Measurements from ENCODE around the gene RUNX3.

DNA sequence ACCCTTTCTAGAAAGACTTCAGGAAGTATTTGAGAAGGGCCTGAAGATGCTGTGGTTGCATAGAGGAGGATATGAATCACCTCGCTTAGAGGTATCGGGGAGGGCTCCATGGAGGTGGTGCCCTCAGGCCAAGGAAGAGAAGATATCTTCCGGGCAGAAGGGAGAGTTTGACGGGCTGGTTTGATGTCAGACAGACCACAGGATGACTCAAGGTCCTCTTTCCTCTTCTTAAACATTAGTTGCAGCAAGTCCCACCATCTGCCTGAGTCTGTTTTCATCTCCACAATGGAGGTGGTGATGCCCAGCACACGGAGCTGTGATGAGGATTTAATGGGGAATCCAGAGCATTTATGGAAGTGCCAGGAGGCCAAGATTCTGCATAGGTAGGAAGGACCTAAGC lies 25.1 kb upstream of the RUNX3 start:
- TF ChIP-seq, protein P1, sequence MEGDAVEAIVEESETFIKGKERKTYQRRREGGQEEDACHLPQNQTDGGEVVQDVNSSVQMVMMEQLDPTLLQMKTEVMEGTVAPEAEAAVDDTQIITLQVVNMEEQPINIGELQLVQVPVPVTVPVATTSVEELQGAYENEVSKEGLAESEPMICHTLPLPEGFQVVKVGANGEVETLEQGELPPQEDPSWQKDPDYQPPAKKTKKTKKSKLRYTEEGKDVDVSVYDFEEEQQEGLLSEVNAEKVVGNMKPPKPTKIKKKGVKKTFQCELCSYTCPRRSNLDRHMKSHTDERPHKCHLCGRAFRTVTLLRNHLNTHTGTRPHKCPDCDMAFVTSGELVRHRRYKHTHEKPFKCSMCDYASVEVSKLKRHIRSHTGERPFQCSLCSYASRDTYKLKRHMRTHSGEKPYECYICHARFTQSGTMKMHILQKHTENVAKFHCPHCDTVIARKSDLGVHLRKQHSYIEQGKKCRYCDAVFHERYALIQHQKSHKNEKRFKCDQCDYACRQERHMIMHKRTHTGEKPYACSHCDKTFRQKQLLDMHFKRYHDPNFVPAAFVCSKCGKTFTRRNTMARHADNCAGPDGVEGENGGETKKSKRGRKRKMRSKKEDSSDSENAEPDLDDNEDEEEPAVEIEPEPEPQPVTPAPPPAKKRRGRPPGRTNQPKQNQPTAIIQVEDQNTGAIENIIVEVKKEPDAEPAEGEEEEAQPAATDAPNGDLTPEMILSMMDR (conservative IDR thresholded peaks at IDR 0.05; ENCODE audit: low read length) = no peak
- no peak for TF ChIP-seq EZH2phosphoT487 (IDR thresholded peaks at IDR 0.05; ENCODE audit: borderline replicate concordance, low read depth, low read length)
